Activated T-cell treated with anti-CD3 and anti-CD28 coated beads, Interleukin-2, amount 50 U/mL, for 1 hour (primary cell): ENCODE data around the gene SLC2A11.
"Not testable (repeated sequence)": the region's sequence is repeated elsewhere in the genome, so short reads cannot be mapped to it uniquely, and the experiment has no call there.

Experiments used
- DNase-seq: peaks from one replicate; pipeline ENCODE4 v3.0.0-alpha.2; 2020

SLC2A11 gene

GRCh38 chr22:23892130-23892529, 34.5 kb downstream of the SLC2A11 start:
- DNase-seq: no peak

GRCh38 chr22:23892706-23893105, 35.0 kb downstream of the SLC2A11 start:
- DNase-seq: no peak

- no peak for DNase-seq
Observed at GRCh38 chr22:23893121-23893944, 35.7 kb downstream of the SLC2A11 start.

- peak; percentile 99 for DNase-seq
Observed at GRCh38 chr22:23893945-23894709, 36.5 kb downstream of the SLC2A11 start, which contains the start of gene MIF. Gene MIF, plus strand, starts transcription at chr22:23894383. Its CDS starts 92 bp downstream, at chr22:23894475.

- DNase-seq: peak; percentile 66
Observed at GRCh38 chr22:23894710-23895598, 37.3 kb downstream of the SLC2A11 start.

GRCh38 chr22:23895599-23896144, 38.0 kb downstream of the SLC2A11 start:
- no peak for DNase-seq

- DNase-seq: no peak
Observed at GRCh38 chr22:23896166-23896522, 38.5 kb downstream of the SLC2A11 start.

GRCh38 chr22:23896523-23897186, 39.0 kb downstream of the SLC2A11 start:
- DNase-seq: no peak

- DNase-seq: no peak
Observed at GRCh38 chr22:23897320-23897719, 39.6 kb downstream of the SLC2A11 start.

- no peak for DNase-seq
Observed at GRCh38 chr22:23898006-23898974, 40.6 kb downstream of the SLC2A11 start.

GRCh38 chr22:23899042-23899745, 41.5 kb downstream of the SLC2A11 start:
- DNase-seq: no peak

GRCh38 chr22:23900227-23900626, 42.6 kb downstream of the SLC2A11 start:
- DNase-seq: not testable (repeated sequence)

- no peak for DNase-seq
Observed at GRCh38 chr22:23901600-23901999, 43.9 kb downstream of the SLC2A11 start.

GRCh38 chr22:23903328-23903971, 45.8 kb downstream of the SLC2A11 start:
- no peak for DNase-seq

- no peak for DNase-seq
Observed at GRCh38 chr22:23904573-23905254, 47.0 kb downstream of the SLC2A11 start.

- DNase-seq: no peak
Observed at GRCh38 chr22:23906641-23907040, 49.0 kb downstream of the SLC2A11 start.

GRCh38 chr22:23907423-23907822, 49.7 kb downstream of the SLC2A11 start:
- DNase-seq: not testable (repeated sequence)

GRCh38 chr22:23908587-23909205, 51.0 kb downstream of the SLC2A11 start:
- no peak for DNase-seq
